GM12874 (cell line): ENCODE results near the gene NEAT1.

Source experiments
- CTCF ChIP-seq: IDR thresholded peaks from 2 replicates; pipeline ENCODE4 v1.5.1; 2011; ENCODE audit warnings: low read depth, mild to moderate bottlenecking, control low read depth, low read length, moderate library complexity; ENCODE audit not compliant: insufficient read depth

NEAT1 gene

GRCh38 chr11:65427691-65428577, 5.3 kb downstream of the NEAT1 start:
- TF ChIP-seq CTCF = no peak

- TF ChIP-seq CTCF = no peak
These were observed 6.0 kb downstream of the NEAT1 start for GRCh38 chr11:65428578-65429067.

GRCh38 chr11:65429068-65429681, 6.6 kb downstream of the NEAT1 start:
- no peak for TF ChIP-seq CTCF

GRCh38 chr11:65429724-65430405, 7.3 kb downstream of the NEAT1 start:
- TF ChIP-seq CTCF = no peak

GRCh38 chr11:65430406-65431217, 8.0 kb downstream of the NEAT1 start:
- no peak for TF ChIP-seq CTCF

- TF ChIP-seq CTCF = no peak
These were observed 9.0 kb downstream of the NEAT1 start for GRCh38 chr11:65431451-65432099.
